ENCODE data around the gene NECAB3. TPM values are rescaled to one million over a fixed set of nuclear protein-coding genes. Genes with fewer than 3 reads are reported as not detected.

NECAB3 gene
- total and polyA plus RNA-seq, 2 of the 13 experiments (the other 11 are each of a cell fraction or from before 2014, with no cell fraction given), result 61.5 to 65.5 TPM

- TF ChIP-seq, protein P1, sequence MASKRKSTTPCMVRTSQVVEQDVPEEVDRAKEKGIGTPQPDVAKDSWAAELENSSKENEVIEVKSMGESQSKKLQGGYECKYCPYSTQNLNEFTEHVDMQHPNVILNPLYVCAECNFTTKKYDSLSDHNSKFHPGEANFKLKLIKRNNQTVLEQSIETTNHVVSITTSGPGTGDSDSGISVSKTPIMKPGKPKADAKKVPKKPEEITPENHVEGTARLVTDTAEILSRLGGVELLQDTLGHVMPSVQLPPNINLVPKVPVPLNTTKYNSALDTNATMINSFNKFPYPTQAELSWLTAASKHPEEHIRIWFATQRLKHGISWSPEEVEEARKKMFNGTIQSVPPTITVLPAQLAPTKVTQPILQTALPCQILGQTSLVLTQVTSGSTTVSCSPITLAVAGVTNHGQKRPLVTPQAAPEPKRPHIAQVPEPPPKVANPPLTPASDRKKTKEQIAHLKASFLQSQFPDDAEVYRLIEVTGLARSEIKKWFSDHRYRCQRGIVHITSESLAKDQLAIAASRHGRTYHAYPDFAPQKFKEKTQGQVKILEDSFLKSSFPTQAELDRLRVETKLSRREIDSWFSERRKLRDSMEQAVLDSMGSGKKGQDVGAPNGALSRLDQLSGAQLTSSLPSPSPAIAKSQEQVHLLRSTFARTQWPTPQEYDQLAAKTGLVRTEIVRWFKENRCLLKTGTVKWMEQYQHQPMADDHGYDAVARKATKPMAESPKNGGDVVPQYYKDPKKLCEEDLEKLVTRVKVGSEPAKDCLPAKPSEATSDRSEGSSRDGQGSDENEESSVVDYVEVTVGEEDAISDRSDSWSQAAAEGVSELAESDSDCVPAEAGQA (IDR thresholded peaks at IDR 0.05; ENCODE audit: low read depth), result peak; percentile 87
- TF ChIP-seq, protein P1 (CRISPR knock-in tag; IDR thresholded peaks at IDR 0.05; ENCODE audit: borderline replicate concordance), result no peak
- TF ChIP-seq GATAD1 (CRISPR knock-in tag; IDR thresholded peaks at IDR 0.05) (0 out of 2 replicates have a peak, but pooled peaks have one; percentile 14), ZNF773 (CRISPR knock-in tag; IDR thresholded peaks at IDR 0.05; ENCODE audit: borderline replicate concordance) (no peak), ZNF792 (CRISPR knock-in tag; IDR thresholded peaks at IDR 0.05) (no peak), KDM5A (IDR thresholded peaks at IDR 0.05; ENCODE audit: borderline replicate concordance, low read length) (no peak), PAWR (CRISPR knock-in tag; IDR thresholded peaks at IDR 0.05; ENCODE audit: borderline replicate concordance) (no peak), TBX2 (CRISPR knock-in tag; IDR thresholded peaks at IDR 0.05; ENCODE audit: borderline replicate concordance) (peak; percentile 56; the same call in 1 of the 2 replicates), ZFY (CRISPR knock-in tag; IDR thresholded peaks at IDR 0.05) (0 out of 2 replicates have a peak, but pooled peaks have one; percentile 27), HHEX (CRISPR knock-in tag; IDR thresholded peaks at IDR 0.05) (no peak), ZNF326 (CRISPR knock-in tag; IDR thresholded peaks at IDR 0.05; ENCODE audit: borderline replicate concordance) (no peak), SALL1 (CRISPR knock-in tag; IDR thresholded peaks at IDR 0.05) (peak; percentile 38; the same call in 1 of the 2 replicates), CREBL2 (CRISPR knock-in tag; IDR thresholded peaks at IDR 0.05; ENCODE audit: borderline replicate concordance) (no peak), HNF4G (IDR thresholded peaks at IDR 0.05; ENCODE audit: borderline replicate concordance, low read depth, low read length) (no peak), HNF4G (CRISPR knock-in tag; IDR thresholded peaks at IDR 0.05; ENCODE audit: borderline replicate concordance, low read depth) (0 out of 2 replicates have a peak, but pooled peaks have one; percentile 39), MEIS1 (CRISPR knock-in tag; IDR thresholded peaks at IDR 0.05; ENCODE audit: borderline replicate concordance) (0 out of 2 replicates have a peak, but pooled peaks have one; percentile 53), FOXK2 (IDR thresholded peaks at IDR 0.05) (no peak), ZNF160 (CRISPR knock-in tag; IDR thresholded peaks at IDR 0.05) (0 out of 2 replicates have a peak, but pooled peaks have one; percentile 34), ZMYM4 (CRISPR knock-in tag; IDR thresholded peaks at IDR 0.05) (peak; percentile 76), GATAD2A (CRISPR knock-in tag; IDR thresholded peaks at IDR 0.05) (no peak)
- TF ChIP-seq, protein P2, sequence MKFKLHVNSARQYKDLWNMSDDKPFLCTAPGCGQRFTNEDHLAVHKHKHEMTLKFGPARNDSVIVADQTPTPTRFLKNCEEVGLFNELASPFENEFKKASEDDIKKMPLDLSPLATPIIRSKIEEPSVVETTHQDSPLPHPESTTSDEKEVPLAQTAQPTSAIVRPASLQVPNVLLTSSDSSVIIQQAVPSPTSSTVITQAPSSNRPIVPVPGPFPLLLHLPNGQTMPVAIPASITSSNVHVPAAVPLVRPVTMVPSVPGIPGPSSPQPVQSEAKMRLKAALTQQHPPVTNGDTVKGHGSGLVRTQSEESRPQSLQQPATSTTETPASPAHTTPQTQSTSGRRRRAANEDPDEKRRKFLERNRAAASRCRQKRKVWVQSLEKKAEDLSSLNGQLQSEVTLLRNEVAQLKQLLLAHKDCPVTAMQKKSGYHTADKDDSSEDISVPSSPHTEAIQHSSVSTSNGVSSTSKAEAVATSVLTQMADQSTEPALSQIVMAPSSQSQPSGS (CRISPR knock-in tag; IDR thresholded peaks at IDR 0.05), result no peak
- TF ChIP-seq, protein P3, sequence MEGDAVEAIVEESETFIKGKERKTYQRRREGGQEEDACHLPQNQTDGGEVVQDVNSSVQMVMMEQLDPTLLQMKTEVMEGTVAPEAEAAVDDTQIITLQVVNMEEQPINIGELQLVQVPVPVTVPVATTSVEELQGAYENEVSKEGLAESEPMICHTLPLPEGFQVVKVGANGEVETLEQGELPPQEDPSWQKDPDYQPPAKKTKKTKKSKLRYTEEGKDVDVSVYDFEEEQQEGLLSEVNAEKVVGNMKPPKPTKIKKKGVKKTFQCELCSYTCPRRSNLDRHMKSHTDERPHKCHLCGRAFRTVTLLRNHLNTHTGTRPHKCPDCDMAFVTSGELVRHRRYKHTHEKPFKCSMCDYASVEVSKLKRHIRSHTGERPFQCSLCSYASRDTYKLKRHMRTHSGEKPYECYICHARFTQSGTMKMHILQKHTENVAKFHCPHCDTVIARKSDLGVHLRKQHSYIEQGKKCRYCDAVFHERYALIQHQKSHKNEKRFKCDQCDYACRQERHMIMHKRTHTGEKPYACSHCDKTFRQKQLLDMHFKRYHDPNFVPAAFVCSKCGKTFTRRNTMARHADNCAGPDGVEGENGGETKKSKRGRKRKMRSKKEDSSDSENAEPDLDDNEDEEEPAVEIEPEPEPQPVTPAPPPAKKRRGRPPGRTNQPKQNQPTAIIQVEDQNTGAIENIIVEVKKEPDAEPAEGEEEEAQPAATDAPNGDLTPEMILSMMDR (CRISPR knock-in tag; IDR thresholded peaks at IDR 0.05), result peak; percentile 93
These were observed 6.4 kb downstream of the NECAB3 start (continued) for GRCh38 chr20:33667676-33668465.
